ENCODE data around the gene RBM28.

DNA sequence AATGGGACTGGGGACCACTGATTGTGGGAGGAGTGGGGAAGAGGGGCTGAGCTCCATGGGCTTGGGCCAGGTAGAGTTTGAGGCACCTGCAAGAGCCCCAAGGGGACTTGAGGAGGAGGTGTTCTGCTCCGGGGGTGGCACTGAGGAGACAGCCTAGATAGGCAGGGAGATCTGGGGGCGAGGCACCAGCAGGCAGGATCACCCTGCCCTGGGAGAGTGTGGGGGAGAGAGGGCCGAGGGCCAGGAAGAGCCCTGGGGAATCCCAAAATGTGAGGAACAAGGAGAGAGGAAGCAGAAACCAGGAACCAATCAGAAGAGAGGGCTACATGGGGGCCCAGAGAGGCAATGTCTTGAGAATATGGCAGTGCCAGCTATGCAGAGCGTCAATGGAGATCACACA is 68.0 kb downstream of the RBM28 start:
- TF ChIP-seq EZH2 (IDR thresholded peaks at IDR 0.05; ENCODE audit: borderline replicate concordance, low read depth, low read length, poor library complexity, severe bottlenecking) (no peak), CTCF (conservative IDR thresholded peaks at IDR 0.05; ENCODE audit: low read depth, low read length) (no peak)

Measured in A673 (cell line).